Measurements from ENCODE around the gene ELOVL7. TPM values are rescaled to one million over a fixed set of nuclear protein-coding genes. Genes with fewer than 3 reads are reported as not detected.
"Not testable (repeated sequence)": the region's sequence is repeated elsewhere in the genome, so short reads cannot be mapped to it uniquely, and the experiment has no call there.

Gene ELOVL7
- total and polyA plus RNA-seq, 10 of the 15 experiments (the other 5 are each of a cell fraction or from before 2014, with no cell fraction given): 0.26 to 1.2 (median 0.92) TPM

DNA sequence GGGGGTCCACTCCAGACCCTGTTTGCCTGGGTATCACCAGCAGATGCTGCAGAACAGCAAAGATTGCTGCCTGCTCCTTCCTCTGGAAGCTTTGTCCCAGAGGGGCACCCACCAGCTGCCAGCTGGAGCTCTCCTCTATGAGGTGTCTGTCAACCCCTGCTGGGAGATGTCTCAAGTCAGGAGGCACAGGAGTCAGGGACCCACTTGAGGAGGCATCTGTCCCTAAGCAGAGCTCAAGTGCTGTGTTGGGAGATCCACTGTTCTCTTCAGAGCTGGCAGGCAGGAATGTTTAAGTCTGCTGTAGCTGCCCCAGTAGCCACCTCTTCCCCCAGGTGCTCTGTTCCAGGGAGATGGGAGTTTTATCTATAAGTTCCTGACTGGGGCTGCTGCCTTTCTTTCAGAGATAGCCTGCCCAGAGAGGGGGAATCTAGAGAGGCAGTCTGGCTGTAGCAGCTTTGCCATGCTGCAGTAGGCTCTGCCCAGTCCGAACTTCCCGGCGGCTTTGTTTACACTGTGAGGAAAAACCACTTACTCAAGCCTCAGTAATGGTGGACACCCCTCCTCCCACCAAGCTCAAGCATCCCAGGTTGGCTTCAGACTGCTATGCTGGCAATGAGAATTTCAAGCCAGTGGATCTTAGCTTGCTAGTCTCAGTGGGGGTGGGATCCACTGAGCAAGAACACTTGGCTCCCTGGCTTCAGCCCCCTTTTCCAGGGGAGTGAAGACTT is 128.7 kb downstream of the ELOVL7 start:
- RAD21 ChIA-PET (ENCODE audit: unreplicated experiment); FAIRE-seq: not testable (repeated sequence)

DNA sequence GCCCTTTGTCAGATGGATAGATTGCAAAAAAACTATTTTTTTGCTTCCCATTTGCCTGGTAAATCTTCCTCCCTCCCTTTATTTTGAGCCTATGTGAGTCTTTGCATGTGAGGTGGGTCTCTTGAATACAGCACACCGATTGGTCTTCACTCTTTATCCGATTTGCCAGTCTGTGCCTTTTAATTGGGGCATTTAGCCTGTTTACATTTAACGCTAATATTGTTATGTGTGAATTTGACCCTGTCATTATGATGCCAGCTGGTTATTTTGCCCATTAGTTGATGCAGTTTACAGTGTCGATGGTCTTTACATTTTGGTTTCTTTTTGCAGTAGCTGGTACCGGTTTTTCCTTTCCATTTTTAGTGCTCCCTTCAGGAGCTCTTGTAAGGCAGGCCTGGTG is 131.1 kb downstream of the ELOVL7 start:
- Histone ChIP-seq H3K4me3 (no peak overlapping the region), H2AFZ (ENCODE audit: control insufficient read depth, low read depth, low read length) (no peak overlapping the region), H3K27ac (ENCODE audit: control insufficient read depth, insufficient read depth) (no peak overlapping the region), H3K36me3 (ENCODE audit: control insufficient read depth in 2 of 2, insufficient read depth in 2 of 2, low read length in 1 of 2) (no peaks in the 10 kb centered on the region), H3K79me2 (ENCODE audit: control insufficient read depth, insufficient read depth, low read length) (no peaks in the 10 kb centered on the region), H3K4me1 (ENCODE audit: control insufficient read depth, insufficient read depth, low read length) (no peaks in the 10 kb centered on the region), H4K20me1 (ENCODE audit: control insufficient read depth, insufficient read depth) (no peaks in the 10 kb centered on the region), H3K4me2 (ENCODE audit: control insufficient read depth, insufficient read depth) (no peak overlapping the region), H3K9ac (ENCODE audit: control insufficient read depth, insufficient read depth, low read length) (no peak overlapping the region), H3K9me3 (replicated peaks; ENCODE audit: control insufficient read depth, insufficient read depth, low read length) (no peaks in the 10 kb centered on the region; the same call in 2 of the 3 replicates), H3K27me3 (replicated peaks in 1 of 2; ENCODE audit: control insufficient read depth in 2 of 2, insufficient read depth in 2 of 2, low read length in 1 of 2) (no peaks in the 10 kb centered on the region; a peak in 1 of 4 replicates)
- BruUV-seq (replicated peaks): no TSS peak
- intact Hi-C loops (cut with micrococcal nuclease; ENCODE audit: unreplicated experiment) (no loop called here), in situ Hi-C loops (cut with MboI) (no loop called here)
- WGBS (ENCODE audit: insufficient coverage, insufficient replicate concordance, low lambda C conversion rate, missing lambda C conversion rate): 61% methylated on average over 5 of the region's 5 CpGs
- DNase-seq (ENCODE audit: low read depth, low spot score): no peak
- no peak for ATAC-seq
- FAIRE-seq: no peak
- RAD21 ChIA-PET (ENCODE audit: unreplicated experiment): no interaction called here
- SMC1A ChIA-PET (ENCODE audit: uncharacterized antibody, unreplicated experiment): no interaction called here
- POLR2A ChIA-PET: interaction anchor here (0.7 kb wide), 1 partner anchor 41 kb away, joined by 3 read pairs; no protein-coding TSS in a partner anchor
- CTCF ChIA-PET: no interaction called here
- no peak for TF ChIP-seq RCOR1 (conservative IDR thresholded peaks at IDR 0.05; ENCODE audit: low read depth, low read length)
- TF ChIP-seq POLR2AphosphoS5 (IDR thresholded peaks at IDR 0.05; ENCODE audit: low read length): no peak
- TF ChIP-seq TCF7 (IDR thresholded peaks at IDR 0.05; ENCODE audit: borderline replicate concordance): no peak
- no peak for TF ChIP-seq HDAC2 (IDR thresholded peaks at IDR 0.05)
- TF ChIP-seq EP300 (IDR thresholded peaks at IDR 0.05; ENCODE audit: borderline replicate concordance in 1 of 2, control insufficient read depth in 1 of 2, low read depth in 2 of 2, low read length in 2 of 2): no peak
- TF ChIP-seq, protein P1, sequence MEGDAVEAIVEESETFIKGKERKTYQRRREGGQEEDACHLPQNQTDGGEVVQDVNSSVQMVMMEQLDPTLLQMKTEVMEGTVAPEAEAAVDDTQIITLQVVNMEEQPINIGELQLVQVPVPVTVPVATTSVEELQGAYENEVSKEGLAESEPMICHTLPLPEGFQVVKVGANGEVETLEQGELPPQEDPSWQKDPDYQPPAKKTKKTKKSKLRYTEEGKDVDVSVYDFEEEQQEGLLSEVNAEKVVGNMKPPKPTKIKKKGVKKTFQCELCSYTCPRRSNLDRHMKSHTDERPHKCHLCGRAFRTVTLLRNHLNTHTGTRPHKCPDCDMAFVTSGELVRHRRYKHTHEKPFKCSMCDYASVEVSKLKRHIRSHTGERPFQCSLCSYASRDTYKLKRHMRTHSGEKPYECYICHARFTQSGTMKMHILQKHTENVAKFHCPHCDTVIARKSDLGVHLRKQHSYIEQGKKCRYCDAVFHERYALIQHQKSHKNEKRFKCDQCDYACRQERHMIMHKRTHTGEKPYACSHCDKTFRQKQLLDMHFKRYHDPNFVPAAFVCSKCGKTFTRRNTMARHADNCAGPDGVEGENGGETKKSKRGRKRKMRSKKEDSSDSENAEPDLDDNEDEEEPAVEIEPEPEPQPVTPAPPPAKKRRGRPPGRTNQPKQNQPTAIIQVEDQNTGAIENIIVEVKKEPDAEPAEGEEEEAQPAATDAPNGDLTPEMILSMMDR (IDR thresholded peaks at IDR 0.05 in 2 of 3, conservative IDR thresholded peaks at IDR 0.05 in 1 of 3; ENCODE audit: control insufficient read depth in 2 of 3, extremely low read depth in 1 of 3, insufficient read depth in 1 of 3, low read depth in 3 of 3, low read length in 3 of 3): no peak
- TF ChIP-seq NFYA (IDR thresholded peaks at IDR 0.05; ENCODE audit: borderline replicate concordance, low read depth, low read length): no peak
- no peak for TF ChIP-seq CHD1 (IDR thresholded peaks at IDR 0.05; ENCODE audit: low read depth, low read length)
- TF ChIP-seq CEBPB (IDR thresholded peaks at IDR 0.05; ENCODE audit: borderline replicate concordance in 1 of 2, low read depth in 2 of 2, low read length in 2 of 2): no peak
- TF ChIP-seq STAT3 (IDR thresholded peaks at IDR 0.05; ENCODE audit: low read depth, low read length): no peak
- TF ChIP-seq, protein P2, sequence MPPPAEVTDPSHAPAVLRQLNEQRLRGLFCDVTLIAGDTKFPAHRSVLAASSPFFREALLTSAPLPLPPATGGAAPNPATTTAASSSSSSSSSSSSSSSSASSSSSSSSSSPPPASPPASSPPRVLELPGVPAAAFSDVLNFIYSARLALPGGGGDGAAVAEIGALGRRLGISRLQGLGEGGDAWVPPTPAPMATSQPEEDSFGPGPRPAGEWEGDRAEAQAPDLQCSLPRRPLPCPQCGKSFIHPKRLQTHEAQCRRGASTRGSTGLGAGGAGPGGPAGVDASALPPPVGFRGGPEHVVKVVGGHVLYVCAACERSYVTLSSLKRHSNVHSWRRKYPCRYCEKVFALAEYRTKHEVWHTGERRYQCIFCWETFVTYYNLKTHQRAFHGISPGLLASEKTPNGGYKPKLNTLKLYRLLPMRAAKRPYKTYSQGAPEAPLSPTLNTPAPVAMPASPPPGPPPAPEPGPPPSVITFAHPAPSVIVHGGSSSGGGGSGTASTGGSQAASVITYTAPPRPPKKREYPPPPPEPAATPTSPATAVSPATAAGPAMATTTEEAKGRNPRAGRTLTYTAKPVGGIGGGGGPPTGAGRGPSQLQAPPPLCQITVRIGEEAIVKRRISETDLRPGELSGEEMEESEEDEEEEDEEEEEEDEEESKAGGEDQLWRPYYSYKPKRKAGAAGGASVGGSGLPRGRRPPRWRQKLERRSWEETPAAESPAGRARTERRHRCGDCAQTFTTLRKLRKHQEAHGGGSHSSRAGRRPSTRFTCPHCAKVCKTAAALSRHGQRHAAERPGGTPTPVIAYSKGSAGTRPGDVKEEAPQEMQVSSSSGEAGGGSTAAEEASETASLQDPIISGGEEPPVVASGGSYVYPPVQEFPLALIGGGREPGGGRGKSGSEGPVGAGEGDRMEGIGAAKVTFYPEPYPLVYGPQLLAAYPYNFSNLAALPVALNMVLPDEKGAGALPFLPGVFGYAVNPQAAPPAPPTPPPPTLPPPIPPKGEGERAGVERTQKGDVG (CRISPR knock-in tag; IDR thresholded peaks at IDR 0.05): no peak

More for the DNA sequence above, 128.7 kb downstream of the ELOVL7 start:
- H4K20me1 ChIP-seq (ENCODE audit: control insufficient read depth, insufficient read depth); intact Hi-C loops (cut with micrococcal nuclease; ENCODE audit: unreplicated experiment); DNase-seq (ENCODE audit: low read depth, low spot score); BruUV-seq (replicated peaks); ATAC-seq; H3K9me3 ChIP-seq (replicated peaks; ENCODE audit: control insufficient read depth, insufficient read depth, low read length); H3K27me3 ChIP-seq (replicated peaks in 1 of 2; ENCODE audit: control insufficient read depth in 2 of 2, insufficient read depth in 2 of 2, low read length in 1 of 2); H3K4me2 ChIP-seq (ENCODE audit: control insufficient read depth, insufficient read depth); H3K4me3 ChIP-seq; H3K27ac ChIP-seq (ENCODE audit: control insufficient read depth, insufficient read depth); H3K4me1 ChIP-seq (ENCODE audit: control insufficient read depth, insufficient read depth, low read length); CTCF ChIA-PET; H3K9ac ChIP-seq (ENCODE audit: control insufficient read depth, insufficient read depth, low read length); in situ Hi-C loops (cut with MboI); SMC1A ChIA-PET (ENCODE audit: uncharacterized antibody, unreplicated experiment); H3K79me2 ChIP-seq (ENCODE audit: control insufficient read depth, insufficient read depth, low read length); H2AFZ ChIP-seq (ENCODE audit: control insufficient read depth, low read depth, low read length); H3K36me3 ChIP-seq (ENCODE audit: control insufficient read depth in 2 of 2, insufficient read depth in 2 of 2, low read length in 1 of 2): not testable (repeated sequence)
- 93% methylated on average over 3 of the region's 3 CpGs for WGBS (ENCODE audit: insufficient coverage, insufficient replicate concordance, low lambda C conversion rate, missing lambda C conversion rate)
- POLR2A ChIA-PET: interaction anchor here (0.6 kb wide), 1 partner anchor 30 kb away, joined by 3 read pairs; no protein-coding TSS in a partner anchor
